Thyroid gland (tissue), 4 donors: ENCODE results near the gene SPG7.

Source experiments
- CTCF ChIP-seq, 6 experiments: fragments of 200-600 bp in 3 of 6; fragments of 450-650 bp in 3 of 6; sonication (generic) in 3 of 6; IDR thresholded peaks; one replicate each; pipeline ENCODE4 v1.5.1; 2016 to 2019; ENCODE audit warnings: antibody characterized with exemption in 6 of 6, mild to moderate bottlenecking in 2 of 6, inconsistent platforms in 1 of 6, moderate library complexity in 1 of 6
- POLR2A ChIP-seq, 2 donors: fragments of 450-650 bp; IDR thresholded peaks; one replicate each; pipeline ENCODE4 v1.6.1; 2017; ENCODE audit warnings: antibody characterized with exemption in 2 of 2, mild to moderate bottlenecking in 2 of 2, moderate library complexity in 1 of 2

GRCh38 chr16:89460556-89460955, 47.6 kb upstream of the SPG7 start:
- TF ChIP-seq CTCF (IDR thresholded peaks at IDR 0.05) = no peak
- no peak for TF ChIP-seq POLR2A (IDR thresholded peaks at IDR 0.05)
